ENCODE measurements around the gene C16orf92. TPM values are rescaled to one million over a fixed set of nuclear protein-coding genes. Genes with fewer than 3 reads are reported as not detected.
"Not testable (repeated sequence)": the region's sequence is repeated elsewhere in the genome, so short reads cannot be mapped to it uniquely, and the experiment has no call there.

C16orf92 gene
- total RNA-seq, 1 donor from 2014 or later, result not detected

DNA sequence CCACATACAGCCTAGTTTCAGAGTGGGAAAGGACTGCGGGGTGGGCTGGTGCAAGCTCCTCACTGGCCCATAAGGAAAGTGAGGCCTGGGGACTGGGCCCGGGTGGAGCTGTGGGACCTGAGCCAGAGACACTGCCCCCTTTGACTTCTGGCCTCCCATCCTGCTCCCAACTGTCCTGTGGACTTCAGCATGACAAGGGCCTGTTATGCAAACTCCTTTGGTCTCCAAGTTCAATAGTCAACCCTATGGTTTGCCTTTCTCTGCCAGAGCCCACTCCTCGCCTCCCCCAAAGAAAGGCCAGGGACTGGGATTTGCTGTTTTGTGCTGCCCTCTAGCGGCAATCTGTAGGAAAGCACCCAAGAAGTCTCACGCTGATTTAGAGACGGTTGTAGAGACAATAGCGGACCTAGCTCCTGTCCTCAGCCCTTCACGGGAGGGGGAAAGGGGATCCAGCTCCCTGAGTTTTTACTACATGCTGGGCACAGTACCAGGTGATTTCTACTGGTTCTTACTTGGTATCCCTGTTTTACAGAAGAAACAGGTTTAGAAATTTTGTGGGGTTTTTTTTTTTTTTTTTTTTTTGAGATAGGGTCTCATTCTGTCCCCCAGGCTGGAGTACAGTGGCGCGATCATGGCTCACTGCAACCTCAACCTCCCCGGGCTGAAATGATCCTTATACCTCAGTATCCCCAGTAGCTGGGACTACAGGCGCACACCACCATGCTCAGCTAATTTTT lies 9.3 kb downstream of the C16orf92 start:
- no peak overlapping the region for H3K27ac Mint-ChIP-seq (ENCODE audit: unreplicated experiment)

DNA sequence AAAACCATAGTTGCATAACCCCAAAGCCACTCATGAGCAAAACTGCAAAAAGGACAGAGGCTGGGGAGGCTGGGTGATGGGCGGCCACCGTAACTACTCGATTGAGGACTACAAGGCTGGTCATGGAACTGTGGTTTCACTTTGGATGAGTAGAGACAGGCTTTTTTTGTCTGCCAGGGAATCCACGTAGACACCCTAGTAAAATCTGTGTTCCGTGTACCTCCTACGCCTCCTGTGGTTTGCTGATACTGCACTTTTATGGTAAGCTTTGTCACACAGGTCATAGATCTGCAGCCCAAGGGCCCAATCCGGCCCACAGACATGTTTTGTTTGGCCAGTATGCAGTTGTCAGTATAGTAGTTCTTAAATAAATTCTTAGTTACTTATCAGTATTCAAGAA lies 10.3 kb downstream of the C16orf92 start:
- Mint-ChIP-seq H3K27me3 (ENCODE audit: unreplicated experiment) (peaks cover 41% of the 10 kb centered on the region), H3K9me3 (ENCODE audit: unreplicated experiment) (no peaks in the 10 kb centered on the region), H3K27ac (ENCODE audit: unreplicated experiment) (no peak overlapping the region), H3K36me3 (ENCODE audit: unreplicated experiment) (no peaks in the 10 kb centered on the region), H3K4me1 (ENCODE audit: unreplicated experiment) (peaks cover 8% of the 10 kb centered on the region), H3K4me3 (ENCODE audit: unreplicated experiment) (no peak overlapping the region)
- TF ChIP-seq, protein P1, sequence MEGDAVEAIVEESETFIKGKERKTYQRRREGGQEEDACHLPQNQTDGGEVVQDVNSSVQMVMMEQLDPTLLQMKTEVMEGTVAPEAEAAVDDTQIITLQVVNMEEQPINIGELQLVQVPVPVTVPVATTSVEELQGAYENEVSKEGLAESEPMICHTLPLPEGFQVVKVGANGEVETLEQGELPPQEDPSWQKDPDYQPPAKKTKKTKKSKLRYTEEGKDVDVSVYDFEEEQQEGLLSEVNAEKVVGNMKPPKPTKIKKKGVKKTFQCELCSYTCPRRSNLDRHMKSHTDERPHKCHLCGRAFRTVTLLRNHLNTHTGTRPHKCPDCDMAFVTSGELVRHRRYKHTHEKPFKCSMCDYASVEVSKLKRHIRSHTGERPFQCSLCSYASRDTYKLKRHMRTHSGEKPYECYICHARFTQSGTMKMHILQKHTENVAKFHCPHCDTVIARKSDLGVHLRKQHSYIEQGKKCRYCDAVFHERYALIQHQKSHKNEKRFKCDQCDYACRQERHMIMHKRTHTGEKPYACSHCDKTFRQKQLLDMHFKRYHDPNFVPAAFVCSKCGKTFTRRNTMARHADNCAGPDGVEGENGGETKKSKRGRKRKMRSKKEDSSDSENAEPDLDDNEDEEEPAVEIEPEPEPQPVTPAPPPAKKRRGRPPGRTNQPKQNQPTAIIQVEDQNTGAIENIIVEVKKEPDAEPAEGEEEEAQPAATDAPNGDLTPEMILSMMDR (IDR thresholded peaks at IDR 0.05), result no peak
- DNase-seq (ENCODE audit: extremely low spot score, unreplicated experiment), result no peak

More for the DNA sequence above, 9.3 kb downstream of the C16orf92 start:
- Mint-ChIP-seq H3K4me3 (ENCODE audit: unreplicated experiment) (peak overlapping the region; percentile 38), H3K4me1 (ENCODE audit: unreplicated experiment) (peaks cover 8% of the 10 kb centered on the region), H3K36me3 (ENCODE audit: unreplicated experiment) (no peaks in the 10 kb centered on the region), H3K9me3 (ENCODE audit: unreplicated experiment) (no peaks in the 10 kb centered on the region), H3K27me3 (ENCODE audit: unreplicated experiment) (peaks cover 44% of the 10 kb centered on the region)
- DNase-seq (ENCODE audit: extremely low spot score, unreplicated experiment), result no peak
- TF ChIP-seq, protein P1 (IDR thresholded peaks at IDR 0.05), result peak; percentile 77

DNA sequence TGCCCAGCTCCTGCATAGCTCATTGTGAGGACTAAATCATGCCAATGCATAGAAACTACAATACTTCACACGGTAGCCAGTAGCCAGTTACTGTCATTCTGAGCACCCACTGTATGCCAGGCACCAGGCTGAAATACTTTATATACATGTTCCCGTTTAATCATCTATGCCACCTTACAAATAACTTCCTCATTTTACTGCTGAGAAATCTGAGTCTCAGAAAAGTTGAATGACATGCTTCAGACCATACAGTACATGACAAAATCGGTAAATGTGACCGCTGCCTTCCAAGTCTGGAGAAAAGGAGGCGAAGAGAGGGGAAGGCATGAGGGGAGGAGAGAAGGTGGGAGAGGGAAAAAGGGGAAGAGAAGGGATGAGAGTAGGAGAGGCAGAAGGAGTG lies 17.2 kb downstream of the C16orf92 start:
- Mint-ChIP-seq H3K36me3 (ENCODE audit: unreplicated experiment) (no peaks in the 10 kb centered on the region), H3K27ac (ENCODE audit: unreplicated experiment) (no peak overlapping the region), H3K9me3 (ENCODE audit: unreplicated experiment) (no peaks in the 10 kb centered on the region), H3K27me3 (ENCODE audit: unreplicated experiment) (peaks cover 20% of the 10 kb centered on the region), H3K4me3 (ENCODE audit: unreplicated experiment) (no peak overlapping the region), H3K4me1 (ENCODE audit: unreplicated experiment) (no peaks in the 10 kb centered on the region)
- TF ChIP-seq, protein P1 (IDR thresholded peaks at IDR 0.05), result no peak
- no peak for DNase-seq (ENCODE audit: extremely low spot score, unreplicated experiment)

DNA sequence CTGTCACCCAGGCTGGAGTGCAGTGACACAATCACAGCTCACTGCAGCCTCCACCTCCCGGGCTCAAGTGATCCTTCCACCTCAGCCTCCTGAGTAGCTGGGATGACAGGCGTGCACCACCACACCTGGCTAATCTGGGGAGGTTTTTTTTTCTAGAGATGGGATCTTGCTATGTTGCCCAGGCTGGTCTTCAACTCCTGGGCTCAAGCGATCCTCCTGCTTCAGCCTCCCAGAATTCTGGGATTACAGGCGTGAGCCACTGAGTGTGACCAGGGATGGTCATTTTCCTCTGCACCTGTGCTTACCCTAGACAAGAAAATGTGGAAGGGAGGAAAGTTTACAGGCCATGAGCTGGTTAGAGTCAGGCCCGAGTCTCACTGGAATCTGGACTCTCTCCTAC lies 17.7 kb downstream of the C16orf92 start:
- H3K4me3 Mint-ChIP-seq (ENCODE audit: unreplicated experiment); DNase-seq (ENCODE audit: extremely low spot score, unreplicated experiment); H3K27ac Mint-ChIP-seq (ENCODE audit: unreplicated experiment); H3K36me3 Mint-ChIP-seq (ENCODE audit: unreplicated experiment); H3K9me3 Mint-ChIP-seq (ENCODE audit: unreplicated experiment); H3K4me1 Mint-ChIP-seq (ENCODE audit: unreplicated experiment): not testable (repeated sequence)
- H3K27me3 Mint-ChIP-seq (ENCODE audit: unreplicated experiment), result peaks cover 15% of the 10 kb centered on the region

DNA sequence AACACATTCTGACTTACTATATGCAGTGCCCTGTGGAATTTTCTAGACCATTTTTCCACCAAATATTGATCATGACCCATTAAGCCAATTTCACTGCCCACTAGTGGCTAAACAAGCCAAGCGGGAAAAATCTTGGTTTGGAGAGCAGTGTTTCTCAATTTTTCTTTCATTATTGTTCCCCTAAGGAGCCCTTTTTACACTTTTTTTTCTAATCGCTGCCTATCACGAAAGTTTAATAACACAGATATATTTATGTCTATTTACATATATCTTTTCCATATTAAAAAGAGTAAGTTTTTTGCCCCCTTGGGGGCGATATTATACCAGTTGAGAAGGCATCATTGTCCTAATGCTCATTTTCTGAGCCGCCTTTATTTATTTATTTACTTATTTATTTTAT lies 18.8 kb downstream of the C16orf92 start:
- no peak overlapping the region for H3K27ac Mint-ChIP-seq (ENCODE audit: unreplicated experiment)
- no peak for DNase-seq (ENCODE audit: extremely low spot score, unreplicated experiment)

More for the DNA sequence above, 18.8 kb downstream of the C16orf92 start:
- Mint-ChIP-seq H3K4me1 (ENCODE audit: unreplicated experiment) (no peaks in the 10 kb centered on the region), H3K4me3 (ENCODE audit: unreplicated experiment) (no peak overlapping the region), H3K36me3 (ENCODE audit: unreplicated experiment) (no peaks in the 10 kb centered on the region), H3K9me3 (ENCODE audit: unreplicated experiment) (no peaks in the 10 kb centered on the region), H3K27me3 (ENCODE audit: unreplicated experiment) (peaks cover 8% of the 10 kb centered on the region)
- TF ChIP-seq, protein P1 (IDR thresholded peaks at IDR 0.05), result peak; percentile 62

Measured in osteocyte (in vitro differentiated cells).